NCI-H1048 (cell line): ENCODE data around the gene RASGRF2.
"Not testable (repeated sequence)": the region's sequence is repeated elsewhere in the genome, so short reads cannot be mapped to it uniquely, and the experiment has no call there.

ENCODE experiments used
- DNase-seq: peaks from one replicate; lab custom pipeline; 2025; lab: John Stamatoyannopoulos, UW

The RASGRF2 gene

GRCh38 chr5:81069990-81070389 is 109.8 kb downstream of the RASGRF2 start:
- no peak for DNase-seq

GRCh38 chr5:81070571-81071255 is 110.5 kb downstream of the RASGRF2 start:
- no peak for DNase-seq

DNA sequence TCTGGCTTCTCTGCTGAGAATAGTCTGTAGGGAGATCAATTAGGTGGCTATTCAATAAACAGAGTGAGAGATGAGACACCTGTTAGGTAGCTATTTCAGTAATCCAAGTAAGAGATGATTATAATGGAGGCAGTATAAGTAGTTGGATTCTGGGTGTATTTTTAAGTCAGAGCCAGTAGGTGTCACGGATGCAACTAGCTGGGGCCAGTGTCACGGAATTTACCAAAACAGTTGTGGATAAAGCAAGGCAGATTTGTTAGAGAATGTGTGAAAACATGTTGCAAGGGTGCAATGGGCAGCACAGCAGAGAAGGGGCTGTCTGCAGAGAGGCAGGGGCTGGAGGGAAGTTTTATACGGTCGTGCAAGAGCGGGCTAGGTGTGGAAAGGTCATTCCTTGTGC is 114.9 kb downstream of the RASGRF2 start:
- no peak for DNase-seq

DNA sequence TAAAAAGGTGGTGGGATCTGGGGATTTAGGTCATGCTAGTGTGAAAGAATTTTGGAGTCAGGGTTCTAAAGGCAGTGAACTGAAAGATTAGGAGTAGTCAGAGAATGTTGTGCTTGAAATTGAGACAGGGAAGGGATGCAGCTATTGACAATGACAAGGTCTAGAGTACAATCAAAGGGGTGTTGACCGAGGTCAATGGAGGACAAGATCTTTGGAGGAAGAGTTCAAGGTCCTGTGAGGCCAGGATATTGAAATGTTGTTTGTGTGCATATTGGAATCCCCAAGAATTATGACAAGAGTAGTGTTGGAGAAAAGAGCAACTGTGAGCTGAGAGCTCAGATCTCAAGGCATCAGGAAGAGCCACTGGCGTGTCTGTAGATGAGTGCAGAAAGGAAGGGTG is 116.9 kb downstream of the RASGRF2 start:
- DNase-seq: no peak

DNA sequence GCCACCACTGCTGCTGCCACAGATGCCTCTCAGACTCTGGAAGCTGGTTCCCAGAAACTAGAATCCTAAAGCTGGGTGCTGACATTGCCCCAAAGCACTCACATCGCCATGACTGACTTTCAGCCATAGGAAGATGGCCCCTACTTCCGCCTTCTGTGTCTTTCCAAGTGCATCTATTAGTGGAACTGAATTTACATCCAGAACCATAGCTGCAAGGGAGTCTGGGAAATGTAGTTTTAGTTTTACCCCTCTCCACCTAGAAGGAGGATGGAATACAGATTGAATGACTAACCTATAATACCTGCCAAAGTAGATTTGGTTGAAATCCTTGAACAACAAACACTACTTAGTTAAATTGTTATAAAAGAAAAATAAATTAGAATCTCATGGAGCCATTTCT is 118.8 kb downstream of the RASGRF2 start:
- no peak for DNase-seq

DNA sequence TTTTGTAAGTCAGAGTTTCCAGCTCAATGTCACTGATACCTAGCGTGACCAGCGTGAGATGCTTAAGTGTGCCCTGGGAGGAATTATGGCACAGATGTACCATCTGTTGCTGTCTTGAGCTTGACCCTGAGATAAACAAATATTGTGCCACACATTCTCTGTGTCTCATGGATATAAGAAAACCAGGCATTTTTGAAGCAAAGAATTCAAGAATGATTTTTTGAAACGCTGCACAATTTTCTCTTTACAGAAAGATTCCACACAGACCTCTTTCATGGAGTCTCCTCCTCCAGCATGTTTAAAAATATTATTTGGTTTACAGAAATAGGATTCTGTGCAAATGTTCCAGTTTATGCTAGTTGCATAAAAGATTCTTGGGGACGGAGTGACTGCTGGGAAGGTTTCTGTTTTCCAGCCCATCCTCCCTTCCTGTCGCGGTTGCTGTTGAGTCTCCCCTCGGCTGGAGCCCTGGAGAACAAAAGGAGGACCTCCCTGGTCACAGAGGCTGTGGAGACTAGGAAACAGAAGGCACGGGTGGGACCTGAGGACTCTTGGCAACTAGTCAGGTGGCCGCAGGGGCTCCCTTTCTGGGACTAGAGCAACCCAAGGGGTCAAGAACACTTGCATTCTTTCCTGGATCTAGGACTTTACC is 120.8 kb downstream of the RASGRF2 start:
- no peak for DNase-seq

GRCh38 chr5:81081461-81081835 is 121.3 kb downstream of the RASGRF2 start:
- DNase-seq: no peak

GRCh38 chr5:81086881-81087281 is 126.7 kb downstream of the RASGRF2 start:
- no peak for DNase-seq

DNA sequence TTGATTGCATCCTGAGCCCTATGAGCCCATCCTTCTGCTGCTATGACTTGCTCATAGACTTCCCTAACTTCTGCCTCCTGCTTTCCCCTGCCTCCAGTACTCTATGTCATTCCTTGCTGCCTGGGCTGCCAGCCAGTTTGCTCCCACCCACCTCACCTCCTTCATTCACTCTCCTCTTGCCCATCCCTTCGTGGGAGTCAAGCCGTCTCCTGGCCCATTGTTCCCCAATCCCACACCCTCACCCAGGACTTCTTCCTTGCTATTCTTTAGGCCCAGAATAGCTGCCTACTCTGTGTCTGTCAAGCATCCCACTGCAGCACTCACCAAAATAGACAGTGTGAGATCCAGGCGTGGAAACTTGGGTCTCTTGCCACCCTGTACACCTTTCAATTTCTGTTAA is 131.0 kb downstream of the RASGRF2 start:
- no peak for DNase-seq

- no peak for DNase-seq
Observed at GRCh38 chr5:81093536-81094196, 133.5 kb downstream of the RASGRF2 start.

DNA sequence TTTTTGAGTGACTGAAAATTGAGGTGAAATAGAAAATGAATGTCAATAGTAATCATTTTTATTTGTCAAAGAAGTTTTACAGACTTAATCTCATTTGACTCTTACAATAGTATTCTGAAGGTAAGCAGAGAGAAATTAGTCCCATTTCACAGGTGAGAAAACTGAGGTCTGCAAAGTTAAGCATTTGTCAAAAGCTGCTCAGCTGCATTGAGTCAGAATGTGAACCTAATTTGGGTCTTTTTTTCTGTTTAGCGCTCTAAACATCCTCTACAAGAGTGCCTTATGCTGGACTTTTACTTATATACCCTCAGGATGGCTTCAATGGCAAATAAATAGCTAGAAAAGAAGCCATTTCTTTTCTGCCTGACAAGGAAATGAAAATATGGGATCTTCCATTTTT is 135.7 kb downstream of the RASGRF2 start:
- no peak for DNase-seq

GRCh38 chr5:81097713-81098112 is 137.6 kb downstream of the RASGRF2 start:
- no peak for DNase-seq

DNA sequence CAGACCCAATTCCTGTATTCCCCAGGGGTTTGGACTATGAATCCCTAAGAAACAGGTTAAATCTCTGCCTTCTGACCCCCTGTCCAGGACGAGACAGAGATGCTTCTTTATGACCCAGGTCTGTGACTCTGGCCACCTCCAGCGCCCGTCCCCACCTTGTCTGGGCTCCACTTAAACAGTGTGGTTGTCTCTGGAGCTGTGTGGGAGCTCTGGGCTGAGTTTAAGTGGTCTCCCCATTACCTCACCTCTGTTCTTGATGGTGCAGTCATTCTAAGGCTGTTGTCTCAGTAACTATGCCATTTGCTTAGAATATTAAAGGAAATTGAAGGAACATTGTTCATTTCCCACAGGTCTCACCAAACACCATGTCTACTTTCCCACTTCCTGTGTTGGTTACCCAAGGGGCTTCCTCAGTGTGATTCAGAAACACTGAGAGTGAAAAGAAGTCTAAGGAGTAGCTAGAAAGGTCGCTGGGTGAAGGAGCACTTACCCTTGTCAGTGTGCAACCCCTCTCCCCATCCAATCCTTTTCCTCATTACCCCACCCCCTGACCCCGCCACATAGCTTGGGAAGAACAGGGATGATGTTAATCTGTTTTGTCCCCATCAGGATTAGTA is 145.2 kb downstream of the RASGRF2 start:
- no peak for DNase-seq

GRCh38 chr5:81115261-81115660 is 155.1 kb downstream of the RASGRF2 start:
- DNase-seq: no peak

- DNase-seq: no peak
Observed at GRCh38 chr5:81117566-81117965, 157.4 kb downstream of the RASGRF2 start.

DNA sequence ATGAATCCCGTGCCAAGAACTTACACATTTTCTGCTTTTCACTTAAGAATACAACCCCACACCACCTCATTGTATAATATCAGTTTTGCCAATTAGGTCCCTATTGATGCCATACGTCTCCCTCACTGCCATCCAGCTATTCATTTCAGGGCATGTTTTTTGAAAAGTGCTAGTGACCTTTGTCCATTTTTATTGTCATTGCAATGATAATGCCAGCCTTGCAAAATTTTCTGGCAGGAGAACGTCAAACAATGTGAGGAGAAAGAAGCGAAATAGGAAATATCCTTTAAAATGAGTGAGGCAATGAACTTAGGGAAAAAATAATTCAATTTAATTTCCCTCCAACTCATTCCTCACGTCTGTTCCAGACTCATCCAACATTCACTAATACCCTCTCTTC is 161.1 kb downstream of the RASGRF2 start:
- no peak for DNase-seq

GRCh38 chr5:81121836-81122630 is 161.9 kb downstream of the RASGRF2 start:
- no peak for DNase-seq

- DNase-seq: not testable (repeated sequence)
Observed at GRCh38 chr5:81124689-81125088, 164.5 kb downstream of the RASGRF2 start.

- DNase-seq: no peak
Observed at GRCh38 chr5:81125959-81126358, 165.8 kb downstream of the RASGRF2 start.

GRCh38 chr5:81128416-81128815 is 168.3 kb downstream of the RASGRF2 start:
- no peak for DNase-seq

GRCh38 chr5:81132381-81132780 is 172.2 kb downstream of the RASGRF2 start:
- DNase-seq: no peak

DNA sequence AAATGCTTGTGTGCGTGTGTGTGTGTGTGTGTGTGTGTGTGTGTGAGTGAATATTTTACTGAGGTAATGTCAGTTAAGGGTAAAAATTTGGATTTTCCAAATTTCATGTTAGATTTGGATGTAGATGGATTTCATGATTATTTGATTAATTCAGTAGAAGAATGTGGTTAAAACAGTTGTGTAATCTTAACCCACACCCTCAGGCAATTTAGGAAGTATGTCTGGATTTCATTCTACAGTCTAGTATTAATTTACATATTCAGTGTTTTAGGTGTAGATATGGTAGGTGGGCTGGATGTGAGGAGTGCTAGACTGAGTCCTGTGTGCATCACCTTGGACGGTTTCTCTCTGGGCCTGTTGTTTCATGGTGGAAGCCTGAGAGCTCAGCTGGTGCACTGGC is 173.9 kb downstream of the RASGRF2 start:
- no peak for DNase-seq
